HCT116 (cell line): ENCODE measurements around the gene FBXO31. TPM values are rescaled to one million over a fixed set of nuclear protein-coding genes. Genes with fewer than 3 reads are reported as not detected.

Source experiments
- ATAC-seq: fragments of 200-7000 bp; cut with Tn5 transposase; 2 replicates; pipeline ENCODE4 v1.9.1; 2020; ENCODE audit warnings: mild to moderate bottlenecking, moderate library complexity
- BruUV-seq: library from RNA; stranded (reverse); fragments of 400-500 nt; replicated peaks from 2 replicates; lab custom pipeline; 2021; lab: Mats Ljungman, UMichigan
- CTCF ChIA-PET: fragments of 300-600 bp; sonication (Branson Sonifier 250); formaldehyde crosslinking; loops from one replicate; lab custom pipeline; 2021; ENCODE audit warnings: antibody characterized with exemption; lab: Charles Lee
- POLR2A ChIA-PET: fragments of 300-600, 350-600 bp; sonication (Branson Sonifier 250); formaldehyde crosslinking; loops from one replicate; lab custom pipeline; 2021; ENCODE audit warnings: antibody characterized with exemption; lab: Charles Lee
- RAD21 ChIA-PET, 2 experiments: fragments of 300-600 bp; sonication (Branson Sonifier 250); formaldehyde crosslinking; loops; one replicate each; lab custom pipeline; 2023; ENCODE audit warnings: low total read pairs in 2 of 2; ENCODE audit not compliant: uncharacterized antibody in 2 of 2, unreplicated experiment in 2 of 2, low non-redundant PET in 1 of 2; lab: Charles Lee
- DNase-seq: peaks from one replicate; pipeline ENCODE4 v3.0.0-alpha.2; 2010; ENCODE audit warnings: low read depth, low spot score
- H2AFZ ChIP-seq: fragments of 200-600 bp; shearing (Covaris generic), sonication (generic); 2 replicates; pipeline ENCODE4 v1.6.1; 2017; ENCODE audit warnings: low read depth, mixed run types, mixed read lengths, antibody characterized with exemption, low read length; ENCODE audit not compliant: poor library complexity, severe bottlenecking
- H3K27ac ChIP-seq: 2 replicates; pipeline ENCODE4 v1.5.1; 2012; ENCODE audit warnings: low read depth, low read length
- H3K27me3 ChIP-seq: fragments of 200-600 bp; sonication (generic); 2 replicates; pipeline ENCODE4 v1.6.1; 2016; ENCODE audit warnings: mixed run types, low read length, mixed read lengths; ENCODE audit not compliant: insufficient read depth
- H3K36me3 ChIP-seq, 2 experiments: fragments of 200-500 bp in 1 of 2; fragments of 200-600 bp in 1 of 2; sonication (Bioruptor generic) in 1 of 2; sonication (generic) in 1 of 2; 2 replicates each; pipeline versions ENCODE4 v1.5.1 to v1.6.1; 2014 to 2016; ENCODE audit warnings: low read length in 2 of 2, inconsistent platforms in 1 of 2, mixed read lengths in 1 of 2, mixed run types in 1 of 2; ENCODE audit not compliant: insufficient read depth in 2 of 2, control insufficient read depth in 1 of 2
- H3K4me1 ChIP-seq, 2 experiments: fragments of 200-600 bp in 1 of 2; sonication (generic) in 1 of 2; 2 replicates each; pipeline versions ENCODE4 v1.5.1 to v1.6.1; 2012 to 2017; ENCODE audit warnings: low read length in 2 of 2, inconsistent platforms in 1 of 2, mild to moderate bottlenecking in 1 of 2, mixed read lengths in 1 of 2, mixed run types in 1 of 2, moderate library complexity in 1 of 2; ENCODE audit not compliant: insufficient read depth in 2 of 2, control insufficient read depth in 1 of 2
- H3K4me2 ChIP-seq: fragments of 200-600 bp; sonication (generic); 2 replicates; pipeline ENCODE4 v1.6.1; 2017; ENCODE audit warnings: mixed run types, low read length, mixed read lengths
- H3K4me3 ChIP-seq, 2 experiments: fragments of 200-600 bp in 1 of 2; sonication (generic) in 1 of 2; replicated peaks in 1 of 2; 2 replicates each; pipeline ENCODE4 v1.5.1; 2011 to 2016; ENCODE audit warnings: low read length in 2 of 2, control low read depth in 1 of 2, low read depth in 1 of 2, mild to moderate bottlenecking in 1 of 2, mixed read lengths in 1 of 2, mixed run types in 1 of 2
- H3K79me2 ChIP-seq: fragments of 200-600 bp; sonication (generic); 2 replicates; pipeline ENCODE4 v1.6.1; 2017; ENCODE audit warnings: mild to moderate bottlenecking, mixed run types, low read length, moderate library complexity, mixed read lengths; ENCODE audit not compliant: insufficient read depth
- H3K9ac ChIP-seq: fragments of 200-600 bp; sonication (generic); 2 replicates; pipeline ENCODE4 v1.6.1; 2016; ENCODE audit warnings: low read length, mixed read lengths
- H3K9me2 ChIP-seq: fragments of 200-600 bp; sonication (generic), shearing (Covaris generic); 2 replicates; pipeline ENCODE4 v1.6.1; 2017; ENCODE audit warnings: mixed run types, mild to moderate bottlenecking, moderate library complexity; ENCODE audit not compliant: insufficient read depth
- H3K9me3 ChIP-seq, 2 experiments: fragments of 200-500 bp in 1 of 2; fragments of 200-600 bp in 1 of 2; sonication (Bioruptor generic) in 1 of 2; sonication (generic) in 1 of 2; 2 replicates each; pipeline ENCODE4 v1.6.1; 2014 to 2017; ENCODE audit warnings: low read length in 2 of 2, mixed read lengths in 2 of 2, inconsistent platforms in 1 of 2, low read depth in 1 of 2, mild to moderate bottlenecking in 1 of 2, mixed run types in 1 of 2, moderate library complexity in 1 of 2; ENCODE audit not compliant: control insufficient read depth in 1 of 2, insufficient read depth in 1 of 2
- H4K20me1 ChIP-seq: fragments of 200-600 bp; sonication (generic), shearing (Covaris generic); 2 replicates; pipeline ENCODE4 v1.6.1; 2017; ENCODE audit warnings: mixed run types, mild to moderate bottlenecking, moderate library complexity; ENCODE audit not compliant: insufficient read depth
- CEBPB ChIP-seq: IDR thresholded peaks from 2 replicates; pipeline ENCODE4 v1.6.1; 2012; ENCODE audit warnings: low read depth
- EGR1 ChIP-seq: IDR thresholded peaks from 2 replicates; pipeline ENCODE4 v1.6.1; 2012; ENCODE audit warnings: low read depth
- FOSL1 ChIP-seq: IDR thresholded peaks from 2 replicates; pipeline ENCODE4 v1.6.1; 2012; ENCODE audit warnings: low read depth
- POLR2A ChIP-seq: IDR thresholded peaks from 2 replicates; pipeline ENCODE4 v1.7.0; 2011; ENCODE audit warnings: borderline replicate concordance; ENCODE audit not compliant: insufficient read depth, insufficient read length; ENCODE audit errors: extremely low read depth
- POLR2AphosphoS5 ChIP-seq: IDR thresholded peaks from 2 replicates; pipeline ENCODE4 v1.6.1; 2011; ENCODE audit warnings: mild to moderate bottlenecking, low read depth, low read length, moderate library complexity
- RAD21 ChIP-seq: IDR thresholded peaks from 2 replicates; pipeline ENCODE4 v1.6.1; 2012; ENCODE audit warnings: low read depth, mild to moderate bottlenecking
- SIN3A ChIP-seq: IDR thresholded peaks from 2 replicates; pipeline ENCODE4 v1.6.1; 2012; ENCODE audit warnings: low read depth
- intact Hi-C: fragments of 100-400 bp; cut with micrococcal nuclease; formaldehyde crosslinking; loops from 2 replicates; pipeline ENCODE4 v1.10.0; 2022
- total RNA-seq: library from RNA; stranded (reverse); gene quantifications from one replicate; pipeline ENCODE4 v1.2.1, GENCODE V29; 2021; ENCODE audit not compliant: unreplicated experiment
- TF ChIP-seq, protein P1 (sequence below), 3 experiments: fragments of 200-600 bp in 1 of 3; sonication (generic) in 1 of 3; IDR thresholded peaks in 2 of 3; conservative IDR thresholded peaks in 1 of 3; 2 replicates each; pipeline ENCODE4 v1.5.1; 2012 to 2017; ENCODE audit warnings: low read depth in 2 of 3, low read length in 2 of 3, antibody characterized with exemption in 1 of 3, borderline replicate concordance in 1 of 3, control low read depth in 1 of 3, mild to moderate bottlenecking in 1 of 3, mixed read lengths in 1 of 3, mixed run types in 1 of 3, moderate library complexity in 1 of 3; ENCODE audit not compliant: insufficient read depth in 1 of 3
- TF ChIP-seq, protein P2 (sequence below): IDR thresholded peaks from 2 replicates; pipeline ENCODE4 v1.6.1; 2012
- TF ChIP-seq, protein P3 (sequence below): IDR thresholded peaks from 2 replicates; pipeline ENCODE4 v1.6.1; 2012; ENCODE audit warnings: low read depth

Gene FBXO31
- total RNA-seq, 1 experiment from 2014 or later: 52.1 TPM

DNA sequence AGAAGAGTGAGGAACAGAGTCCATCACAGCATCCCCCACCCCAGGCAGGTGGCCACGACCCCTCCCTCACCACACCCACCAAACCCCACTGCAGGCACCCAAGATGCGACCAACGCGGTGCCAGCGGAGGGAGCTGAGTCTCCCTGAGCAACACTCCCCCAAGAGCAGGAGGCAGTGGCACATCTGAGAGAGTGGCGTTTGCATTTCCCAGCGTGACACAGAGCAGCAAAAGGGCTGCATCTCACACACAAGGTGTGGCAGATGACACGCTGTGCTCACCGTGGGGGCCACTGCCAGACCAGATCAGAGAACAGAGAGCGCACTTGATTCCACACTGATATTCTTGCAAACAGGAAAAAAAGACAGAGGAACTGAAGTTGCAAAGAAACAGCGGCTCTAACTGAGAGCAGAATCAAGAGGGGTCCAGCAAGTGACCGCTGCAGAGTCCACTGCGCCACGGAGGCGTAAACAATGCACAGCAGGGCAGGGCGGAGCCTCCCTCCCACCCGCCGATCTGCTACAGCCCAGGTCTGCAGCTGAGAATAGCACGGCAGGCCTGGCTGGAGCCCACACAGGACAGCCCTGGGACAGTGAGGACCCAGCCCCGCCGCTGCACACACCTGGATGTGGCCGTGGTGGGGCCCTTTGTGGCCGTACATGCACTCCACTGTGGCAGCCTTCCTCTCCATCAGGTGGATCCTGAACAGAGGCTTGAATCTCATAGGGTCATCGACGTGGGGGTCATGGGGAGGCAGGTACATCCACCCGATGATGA is 40.4 kb downstream of the FBXO31 start:
- Histone ChIP-seq H3K9ac (no peak overlapping the region), H3K4me3 (no peak overlapping the region), H3K27me3 (no peaks in the 10 kb centered on the region)
- TF ChIP-seq, protein P1, sequence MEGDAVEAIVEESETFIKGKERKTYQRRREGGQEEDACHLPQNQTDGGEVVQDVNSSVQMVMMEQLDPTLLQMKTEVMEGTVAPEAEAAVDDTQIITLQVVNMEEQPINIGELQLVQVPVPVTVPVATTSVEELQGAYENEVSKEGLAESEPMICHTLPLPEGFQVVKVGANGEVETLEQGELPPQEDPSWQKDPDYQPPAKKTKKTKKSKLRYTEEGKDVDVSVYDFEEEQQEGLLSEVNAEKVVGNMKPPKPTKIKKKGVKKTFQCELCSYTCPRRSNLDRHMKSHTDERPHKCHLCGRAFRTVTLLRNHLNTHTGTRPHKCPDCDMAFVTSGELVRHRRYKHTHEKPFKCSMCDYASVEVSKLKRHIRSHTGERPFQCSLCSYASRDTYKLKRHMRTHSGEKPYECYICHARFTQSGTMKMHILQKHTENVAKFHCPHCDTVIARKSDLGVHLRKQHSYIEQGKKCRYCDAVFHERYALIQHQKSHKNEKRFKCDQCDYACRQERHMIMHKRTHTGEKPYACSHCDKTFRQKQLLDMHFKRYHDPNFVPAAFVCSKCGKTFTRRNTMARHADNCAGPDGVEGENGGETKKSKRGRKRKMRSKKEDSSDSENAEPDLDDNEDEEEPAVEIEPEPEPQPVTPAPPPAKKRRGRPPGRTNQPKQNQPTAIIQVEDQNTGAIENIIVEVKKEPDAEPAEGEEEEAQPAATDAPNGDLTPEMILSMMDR (IDR thresholded peaks at IDR 0.05 in 2 of 3, conservative IDR thresholded peaks at IDR 0.05 in 1 of 3; ENCODE audit: borderline replicate concordance in 1 of 3, insufficient read depth in 1 of 3, low read depth in 2 of 3, low read length in 2 of 3): no peak
- TF ChIP-seq FOSL1: no peak
- no peak for TF ChIP-seq EGR1
- no peak for TF ChIP-seq CEBPB
- TF ChIP-seq, all 23 proteins: peak for 0
- Histone ChIP-seq H3K27ac (no peak overlapping the region), H2AFZ (no peak overlapping the region), H3K79me2 (peaks cover 16% of the 10 kb centered on the region; the same call in 1 of the 2 replicates), H3K9me2 (no peaks in the 10 kb centered on the region), H3K9me3 (no peaks in the 10 kb centered on the region), H3K36me3 (peaks cover 18 to 42% of the 10 kb centered on the region in 2 experiments; a peak in 3 of 4 replicates), H3K4me1 (no peaks in the 10 kb centered on the region; a peak in 1 of 4 replicates), H3K4me2 (no peak overlapping the region), H4K20me1 (no peaks in the 10 kb centered on the region)
- ATAC-seq: no peak
- DNase-seq: no peak
- BruUV-seq: no TSS peak
- POLR2A ChIA-PET: no interaction called here
- intact Hi-C loops: no loop called here
- RAD21 ChIA-PET: no interaction called here
- CTCF ChIA-PET: no interaction called here

DNA sequence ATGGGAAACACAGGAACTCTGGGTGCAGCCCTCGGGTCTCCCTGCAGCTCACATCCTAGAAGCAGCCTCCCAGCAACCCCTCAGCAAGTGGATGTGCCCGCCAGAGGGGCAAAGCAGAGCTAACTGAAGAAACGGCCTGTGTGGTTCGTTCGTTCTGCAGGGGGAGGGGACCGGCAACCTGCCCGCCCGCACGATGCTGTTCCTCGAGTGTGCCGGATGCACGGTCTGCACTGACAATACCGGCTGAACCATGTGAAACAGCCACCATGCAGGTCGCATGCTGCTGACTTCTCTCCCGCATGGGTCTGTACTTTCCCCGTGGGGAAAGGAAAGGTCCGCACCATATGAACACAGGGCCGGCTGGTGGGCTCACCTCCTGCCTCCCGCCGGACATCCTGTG is 41.1 kb downstream of the FBXO31 start:
- no peak overlapping the region for H3K4me3 ChIP-seq
- RAD21 ChIA-PET: no interaction called here
- H3K9ac ChIP-seq: no peak overlapping the region
- no peaks in the 10 kb centered on the region; a peak in 1 of 4 replicates for H3K4me1 ChIP-seq
- H3K4me2 ChIP-seq: no peak overlapping the region
- H3K36me3 ChIP-seq: peaks cover 18 to 41% of the 10 kb centered on the region in 2 experiments; a peak in 3 of 4 replicates
- CTCF ChIA-PET: no interaction called here
- H3K9me3 ChIP-seq: no peaks in the 10 kb centered on the region
- no peak overlapping the region for H2AFZ ChIP-seq
- H3K9me2 ChIP-seq: no peaks in the 10 kb centered on the region
- intact Hi-C loops: no loop called here
- DNase-seq (no peak), ATAC-seq (no peak)
- POLR2A ChIA-PET: no interaction called here
- no peak overlapping the region for H3K27ac ChIP-seq
- no TSS peak for BruUV-seq
- H3K79me2 ChIP-seq: peaks cover 10% of the 10 kb centered on the region; the same call in 1 of the 2 replicates
- H3K27me3 ChIP-seq: no peaks in the 10 kb centered on the region
- H4K20me1 ChIP-seq: no peaks in the 10 kb centered on the region
- TF ChIP-seq CEBPB (no peak), RAD21 (no peak), POLR2A (no peak), POLR2AphosphoS5 (no peak), SIN3A (no peak)
- TF ChIP-seq, protein P2, sequence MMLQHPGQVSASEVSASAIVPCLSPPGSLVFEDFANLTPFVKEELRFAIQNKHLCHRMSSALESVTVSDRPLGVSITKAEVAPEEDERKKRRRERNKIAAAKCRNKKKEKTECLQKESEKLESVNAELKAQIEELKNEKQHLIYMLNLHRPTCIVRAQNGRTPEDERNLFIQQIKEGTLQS: no peak
- TF ChIP-seq, protein P1 (IDR thresholded peaks at IDR 0.05 in 2 of 3, conservative IDR thresholded peaks at IDR 0.05 in 1 of 3; ENCODE audit: borderline replicate concordance in 1 of 3, insufficient read depth in 1 of 3, low read depth in 2 of 3, low read length in 2 of 3): no peak
- TF ChIP-seq, protein P3, sequence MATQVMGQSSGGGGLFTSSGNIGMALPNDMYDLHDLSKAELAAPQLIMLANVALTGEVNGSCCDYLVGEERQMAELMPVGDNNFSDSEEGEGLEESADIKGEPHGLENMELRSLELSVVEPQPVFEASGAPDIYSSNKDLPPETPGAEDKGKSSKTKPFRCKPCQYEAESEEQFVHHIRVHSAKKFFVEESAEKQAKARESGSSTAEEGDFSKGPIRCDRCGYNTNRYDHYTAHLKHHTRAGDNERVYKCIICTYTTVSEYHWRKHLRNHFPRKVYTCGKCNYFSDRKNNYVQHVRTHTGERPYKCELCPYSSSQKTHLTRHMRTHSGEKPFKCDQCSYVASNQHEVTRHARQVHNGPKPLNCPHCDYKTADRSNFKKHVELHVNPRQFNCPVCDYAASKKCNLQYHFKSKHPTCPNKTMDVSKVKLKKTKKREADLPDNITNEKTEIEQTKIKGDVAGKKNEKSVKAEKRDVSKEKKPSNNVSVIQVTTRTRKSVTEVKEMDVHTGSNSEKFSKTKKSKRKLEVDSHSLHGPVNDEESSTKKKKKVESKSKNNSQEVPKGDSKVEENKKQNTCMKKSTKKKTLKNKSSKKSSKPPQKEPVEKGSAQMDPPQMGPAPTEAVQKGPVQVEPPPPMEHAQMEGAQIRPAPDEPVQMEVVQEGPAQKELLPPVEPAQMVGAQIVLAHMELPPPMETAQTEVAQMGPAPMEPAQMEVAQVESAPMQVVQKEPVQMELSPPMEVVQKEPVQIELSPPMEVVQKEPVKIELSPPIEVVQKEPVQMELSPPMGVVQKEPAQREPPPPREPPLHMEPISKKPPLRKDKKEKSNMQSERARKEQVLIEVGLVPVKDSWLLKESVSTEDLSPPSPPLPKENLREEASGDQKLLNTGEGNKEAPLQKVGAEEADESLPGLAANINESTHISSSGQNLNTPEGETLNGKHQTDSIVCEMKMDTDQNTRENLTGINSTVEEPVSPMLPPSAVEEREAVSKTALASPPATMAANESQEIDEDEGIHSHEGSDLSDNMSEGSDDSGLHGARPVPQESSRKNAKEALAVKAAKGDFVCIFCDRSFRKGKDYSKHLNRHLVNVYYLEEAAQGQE: no peak
